A549 (cell line): ENCODE data around the gene XPR1. TPM values are rescaled to one million over a fixed set of nuclear protein-coding genes. Genes with fewer than 3 reads are reported as not detected.

Experiments used
- ATAC-seq, 2 experiments: fragments of 200-7000 bp in 1 of 2; fragments of >200 bp in 1 of 2; cut with Nextera tagmentation in 1 of 2; cut with Tn5 transposase in 1 of 2; 3 replicates each; pipeline versions ENCODE4 v1.8.0 to v1.9.1; 2018 to 2020; ENCODE audit warnings: mild to moderate bottlenecking in 1 of 2, moderate library complexity in 1 of 2
- CTCF ChIA-PET: fragments of 300-600 bp; sonication (Branson Sonifier 250); formaldehyde crosslinking; extraction: SDS; loops from one replicate; lab custom pipeline; 2021; ENCODE audit warnings: antibody characterized with exemption, inconsistent platforms; lab: Yijun Ruan, JAX
- POLR2A ChIA-PET: fragments of 350-600 bp; formaldehyde crosslinking; extraction: SDS; loops from one replicate; lab custom pipeline; 2021; ENCODE audit warnings: antibody characterized with exemption, inconsistent platforms; lab: Yijun Ruan, JAX
- DNase-seq, 2 experiments: peaks; one replicate each; pipeline versions ENCODE4 v3.0.0 to v3.0.0-alpha.2; 2011 to 2016; ENCODE audit warnings: low read depth in 1 of 2, low spot score in 1 of 2
- FAIRE-seq: peaks from 2 replicates; lab custom pipeline; 2011; peaks lifted over from hg19 to GRCh38; lab: Jason Lieb, UNC
- H3K27ac ChIP-seq, 2 experiments: fragments of >200 bp; sonication (Bioruptor Twin); formaldehyde crosslinking; 3 replicates each; pipeline ENCODE4 v1.5.1; 2016 to 2017
- H3K4me1 ChIP-seq: fragments of >200 bp; sonication (Bioruptor Twin); formaldehyde crosslinking; 3 replicates; pipeline ENCODE4 v1.6.1; 2016
- H3K4me2 ChIP-seq: fragments of >200 bp; sonication (Bioruptor Twin); formaldehyde crosslinking; 3 replicates; pipeline ENCODE4 v1.6.1; 2016
- H3K4me3 ChIP-seq: fragments of >200 bp; sonication (Bioruptor Twin); formaldehyde crosslinking; 3 replicates; pipeline ENCODE4 v1.5.1; 2016
- H3K9me3 ChIP-seq: fragments of >200 bp; sonication (Bioruptor Twin); formaldehyde crosslinking; 3 replicates; pipeline ENCODE4 v1.6.1; 2016
- ATOH8 ChIP-seq: fragments of 250-450 bp; sonication (Bioruptor Pico); IDR thresholded peaks from 2 replicates; pipeline ENCODE4 v1.5.0; 2020; ENCODE audit warnings: low read depth, mild to moderate bottlenecking, moderate library complexity
- BCL3 ChIP-seq: fragments of >200 bp; sonication (Bioruptor Twin); formaldehyde crosslinking; IDR thresholded peaks from 3 replicates; pipeline ENCODE4 v1.6.1; 2016
- BHLHE40 ChIP-seq: IDR thresholded peaks from 2 replicates; pipeline ENCODE4 v1.6.1; 2012; ENCODE audit warnings: low read depth, low read length, inconsistent platforms
- CBX2 ChIP-seq: fragments of 200-600 bp; sonication (generic); IDR thresholded peaks from 2 replicates; pipeline ENCODE4 v1.6.1; 2016; ENCODE audit warnings: low read depth, mild to moderate bottlenecking, borderline replicate concordance
- EHF ChIP-seq: fragments of 250-450 bp; sonication (Bioruptor Pico); IDR thresholded peaks from 2 replicates; pipeline ENCODE4 v1.5.0; 2020; ENCODE audit warnings: mild to moderate bottlenecking
- EP300 ChIP-seq, 2 experiments: fragments of >200 bp; sonication (Bioruptor Twin); formaldehyde crosslinking; IDR thresholded peaks; 2 replicates in 1 of 2; 3 replicates in 1 of 2; pipeline ENCODE4 v1.6.1; 2016 to 2017
- ESRRA ChIP-seq: fragments of 150-350 bp; IDR thresholded peaks from 2 replicates; pipeline ENCODE4 v1.6.1; 2014; ENCODE audit warnings: mild to moderate bottlenecking, low read length, borderline replicate concordance
- FOSB ChIP-seq: fragments of 250-450 bp; sonication (Bioruptor Pico); IDR thresholded peaks from 2 replicates; pipeline ENCODE4 v1.5.0; 2020; ENCODE audit warnings: mild to moderate bottlenecking, moderate library complexity
- FOXS1 ChIP-seq: fragments of 250-450 bp; sonication (Bioruptor Pico); IDR thresholded peaks from 2 replicates; pipeline ENCODE4 v1.5.0; 2020; ENCODE audit warnings: mild to moderate bottlenecking, moderate library complexity
- GATA3 ChIP-seq: IDR thresholded peaks from 2 replicates; pipeline ENCODE4 v1.6.1; 2012; ENCODE audit warnings: borderline replicate concordance
- HDAC2 ChIP-seq: fragments of 200-600 bp; sonication (generic); IDR thresholded peaks from 2 replicates; pipeline ENCODE4 v1.6.1; 2016
- HES2 ChIP-seq: fragments of >200 bp; sonication (Bioruptor Twin); formaldehyde crosslinking; IDR thresholded peaks from 2 replicates; pipeline ENCODE4 v1.6.1; 2016
- HEYL ChIP-seq: fragments of 250-450 bp; sonication (Bioruptor Pico); IDR thresholded peaks from 2 replicates; pipeline ENCODE4 v1.8.0; 2021; ENCODE audit warnings: mild to moderate bottlenecking, moderate library complexity
- HOXB13 ChIP-seq: fragments of 250-450 bp; sonication (Bioruptor Pico); IDR thresholded peaks from 2 replicates; pipeline ENCODE4 v1.5.0; 2020; ENCODE audit warnings: low read depth, mild to moderate bottlenecking, moderate library complexity
- JUN ChIP-seq, 2 experiments: fragments of >200 bp; sonication (Bioruptor Twin); formaldehyde crosslinking; IDR thresholded peaks; 2 replicates in 1 of 2; 3 replicates in 1 of 2; pipeline ENCODE4 v1.6.1; 2016 to 2017
- NFE2L2 ChIP-seq: fragments of 150-350 bp; conservative IDR thresholded peaks from 2 replicates; pipeline ENCODE4 v1.6.1; 2014; ENCODE audit warnings: low read length
- PBX3 ChIP-seq: IDR thresholded peaks from 2 replicates; pipeline ENCODE4 v1.6.1; 2012
- POLR2A ChIP-seq: IDR thresholded peaks from 2 replicates; pipeline ENCODE4 v1.6.1; 2012; ENCODE audit warnings: mild to moderate bottlenecking, low read length
- RAD21 ChIP-seq, 2 experiments: fragments of >200 bp in 1 of 2; sonication (Bioruptor Twin) in 1 of 2; formaldehyde crosslinking in 1 of 2; IDR thresholded peaks in 1 of 2; conservative IDR thresholded peaks in 1 of 2; 2 replicates in 1 of 2; 3 replicates in 1 of 2; pipeline ENCODE4 v1.6.1; 2012 to 2018; ENCODE audit warnings: inconsistent platforms in 1 of 2
- RARB ChIP-seq: fragments of 250-450 bp; sonication (Bioruptor Pico); IDR thresholded peaks from 2 replicates; pipeline ENCODE4 v1.8.0; 2021; ENCODE audit warnings: mild to moderate bottlenecking, moderate library complexity
- RNF2 ChIP-seq: fragments of 200-600 bp; sonication (generic); IDR thresholded peaks from 2 replicates; pipeline ENCODE4 v1.6.1; 2016; ENCODE audit warnings: low read depth, mild to moderate bottlenecking, antibody characterized with exemption, moderate library complexity, borderline replicate concordance
- TFCP2L1 ChIP-seq: fragments of 250-450 bp; sonication (Bioruptor Pico); IDR thresholded peaks from 2 replicates; pipeline ENCODE4 v1.5.0; 2021; ENCODE audit warnings: mild to moderate bottlenecking
- TP53 ChIP-seq: fragments of 250-450 bp; sonication (Bioruptor Pico); IDR thresholded peaks from 2 replicates; pipeline ENCODE4 v1.5.0; 2021; ENCODE audit warnings: mild to moderate bottlenecking, moderate library complexity
- ZFP36 ChIP-seq: fragments of 450-650 bp; IDR thresholded peaks from 2 replicates; pipeline ENCODE4 v1.6.1; 2014; ENCODE audit warnings: borderline replicate concordance; ENCODE audit not compliant: partially characterized antibody
- ZNF302 ChIP-seq: fragments of 250-450 bp; sonication (Bioruptor Pico); IDR thresholded peaks from 2 replicates; pipeline ENCODE4 v1.9.0; 2021; ENCODE audit warnings: inconsistent platforms, mild to moderate bottlenecking, moderate library complexity
- WGBS: methylation state at CpG from one replicate; pipeline ENCODE4 v1.1.6; 2017; ENCODE audit errors: missing lambda C conversion rate; 5-methylcytosine and 5-hydroxymethylcytosine counted together
- polyA plus RNA-seq, 4 experiments: library from polyadenylated mRNA; depleted of rRNA in 3 of 4; stranded (reverse); fragments of >200 nt; fragmentation: RNase III in 1 of 4; extraction: RNeasy Plus Mini Kit Qiagen cat#74134 plus additional on column Dnase treatment in 1 of 4; gene quantifications; 2 replicates in 3 of 4; 3 replicates in 1 of 4; pipeline ENCODE4 v1.2.3, GENCODE V29; 2011 to 2017

XPR1 gene
- polyA plus RNA-seq, 2 of the 4 experiments (the other 2 are of a cell fraction) = 37.5 to 86.1 TPM

GRCh38 chr1:180901076-180901990 is 269.5 kb downstream of the XPR1 start:
- no peaks in the 10 kb centered on the region for H3K4me1 ChIP-seq
- H3K27ac ChIP-seq = no peak overlapping the region
- no peak overlapping the region for H3K4me3 ChIP-seq
- FAIRE-seq (no peak), DNase-seq (no peak), ATAC-seq (no peak)
- H3K4me2 ChIP-seq = no peak overlapping the region
- H3K9me3 ChIP-seq = no peaks in the 10 kb centered on the region
- TF ChIP-seq BHLHE40 = no peak
- no peak for TF ChIP-seq NFE2L2
- no peak for TF ChIP-seq BCL3
- TF ChIP-seq ESRRA = no peak
- no peak for TF ChIP-seq RNF2
- ChIA-PET CTCF (interaction anchor here (0.6 to 3.5 kb wide), 8 partner anchors 15 to 401 kb away, joined by 3 to 19 read pairs (median 3); no protein-coding TSS in a partner anchor), POLR2A (no interaction called here)
- WGBS = 84% methylated on average over 13 of the region's 13 CpGs

- DNase-seq = no peak
- H3K4me3 ChIP-seq = no peak overlapping the region
- ChIA-PET POLR2A (no interaction called here), CTCF (interaction anchor here (0.9 to 3.5 kb wide), 4 partner anchors 23 to 386 kb away, joined by 3 to 19 read pairs (median 4); no protein-coding TSS in a partner anchor)
- no peaks in the 10 kb centered on the region for H3K9me3 ChIP-seq
- no peaks in the 10 kb centered on the region for H3K4me1 ChIP-seq
- 77% methylated on average over 3 of the region's 3 CpGs for WGBS
- TF ChIP-seq ATOH8 (CRISPR knock-in tag) (no peak), HOXB13 (CRISPR knock-in tag) (no peak), EHF (CRISPR knock-in tag) (no peak), FOXS1 (CRISPR knock-in tag) (no peak), PBX3 (no peak), JUN (IDR thresholded peaks at IDR 0.05) (no peak), GATA3 (no peak), RAD21 (conservative IDR thresholded peaks at IDR 0.05 in 1 of 2, IDR thresholded peaks at IDR 0.05 in 1 of 2) (no peak), ZFP36 (no peak), FOSB (CRISPR knock-in tag) (no peak), RARB (CRISPR knock-in tag) (no peak), HDAC2 (no peak)
- H3K4me2 ChIP-seq = no peak overlapping the region
- H3K27ac ChIP-seq = no peak overlapping the region
- no peak for FAIRE-seq
- no peak for ATAC-seq
Observed at GRCh38 chr1:180902541-180902940, 270.7 kb downstream of the XPR1 start.

- H3K4me2 ChIP-seq = no peak overlapping the region
- ChIA-PET POLR2A (no interaction called here), CTCF (interaction anchor here (0.5 to 1.5 kb wide), 3 partner anchors 24 to 260 kb away, joined by 3 read pairs; no protein-coding TSS in a partner anchor)
- peaks cover 10% of the 10 kb centered on the region; the same call in 2 of the 3 replicates for H3K4me1 ChIP-seq
- H3K9me3 ChIP-seq = no peaks in the 10 kb centered on the region
- no peak overlapping the region for H3K27ac ChIP-seq
- DNase-seq = no peak
- WGBS = 77% methylated on average over 8 of the region's 8 CpGs
- no peak for TF ChIP-seq HEYL (CRISPR knock-in tag)
- TF ChIP-seq TFCP2L1 (CRISPR knock-in tag) = no peak
- TF ChIP-seq ZNF302 (CRISPR knock-in tag) = no peak
- no peak for TF ChIP-seq HOXB13 (CRISPR knock-in tag)
- no peak for TF ChIP-seq RNF2
- no peak for TF ChIP-seq CBX2
- TF ChIP-seq TP53 (CRISPR knock-in tag) = no peak
- TF ChIP-seq HES2 = no peak
- TF ChIP-seq POLR2A = no peak
- no peak for TF ChIP-seq EP300 (IDR thresholded peaks at IDR 0.05)
- no peak overlapping the region for H3K4me3 ChIP-seq
- ATAC-seq = no peak
- no peak for FAIRE-seq
Observed at GRCh38 chr1:180905927-180906326, 274.1 kb downstream of the XPR1 start.
